SK-N-MC (cell line): ENCODE measurements around the gene S100P.

Source experiments
- EZH2 ChIP-seq: fragments of 200-600 bp; sonication (generic); IDR thresholded peaks from one replicate; pipeline ENCODE4 v1.6.1; 2017; ENCODE audit warnings: antibody characterized with exemption
- FOXP2 ChIP-seq: optimal IDR thresholded peaks from 2 replicates; pipeline ENCODE3; 2011; ENCODE audit warnings: mild to moderate bottlenecking, moderate library complexity; ENCODE audit not compliant: insufficient read depth; ENCODE audit errors: extremely low read length, control extremely low read depth
- POLR2AphosphoS5 ChIP-seq: IDR thresholded peaks from 2 replicates; pipeline ENCODE4 v1.6.1; 2012; ENCODE audit warnings: mild to moderate bottlenecking, low read depth, low read length, borderline replicate concordance

- TF ChIP-seq EZH2, result no peak
- no peak for TF ChIP-seq POLR2AphosphoS5
- TF ChIP-seq FOXP2, result no peak
Observed at GRCh38 chr4:6684656-6685055, 9.0 kb upstream of the S100P start.
